A673 (cell line): ENCODE data around the gene MRNIP.

Source experiments
- EZH2 ChIP-seq: fragments of 200-600 bp; sonication (generic); IDR thresholded peaks from 2 replicates; pipeline ENCODE4 v1.6.1; 2017; ENCODE audit warnings: borderline replicate concordance, low read depth, mild to moderate bottlenecking, mixed read lengths, antibody characterized with exemption, low read length; ENCODE audit not compliant: poor library complexity, severe bottlenecking
- TF ChIP-seq, protein P1 (sequence below): fragments of 300-800, 200-600 bp; sonication (generic); conservative IDR thresholded peaks from 2 replicates; pipeline ENCODE4 v1.5.1; 2017; ENCODE audit warnings: low read depth, mild to moderate bottlenecking, antibody characterized with exemption, low read length, moderate library complexity, mixed read lengths

DNA sequence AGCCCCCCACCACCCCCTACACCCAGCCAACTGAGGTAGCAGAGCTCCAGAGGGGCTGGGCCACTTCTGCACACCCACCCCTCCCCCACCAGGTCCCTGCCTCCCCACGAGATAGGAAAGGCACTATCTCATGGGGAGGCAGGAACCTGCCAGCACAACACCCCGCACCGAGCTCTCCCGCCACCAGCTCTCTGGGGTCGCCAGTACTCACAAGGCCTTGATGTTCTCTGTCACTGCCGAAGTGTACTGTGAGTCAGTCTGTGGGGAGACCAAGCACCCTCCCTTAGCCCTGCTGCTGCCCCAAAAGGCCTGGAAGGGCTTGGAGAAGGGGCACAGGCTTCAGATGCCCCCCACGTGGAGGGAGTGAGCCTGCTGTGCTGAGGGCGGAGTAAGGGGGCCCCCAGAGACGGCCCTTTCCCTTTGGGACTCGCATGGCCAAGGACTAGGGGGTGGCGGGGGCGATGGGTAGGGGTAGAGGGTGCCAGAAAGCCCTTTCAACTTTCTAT lies 57.9 kb downstream of the MRNIP start:
- TF ChIP-seq EZH2: no peak
- TF ChIP-seq, protein P1, sequence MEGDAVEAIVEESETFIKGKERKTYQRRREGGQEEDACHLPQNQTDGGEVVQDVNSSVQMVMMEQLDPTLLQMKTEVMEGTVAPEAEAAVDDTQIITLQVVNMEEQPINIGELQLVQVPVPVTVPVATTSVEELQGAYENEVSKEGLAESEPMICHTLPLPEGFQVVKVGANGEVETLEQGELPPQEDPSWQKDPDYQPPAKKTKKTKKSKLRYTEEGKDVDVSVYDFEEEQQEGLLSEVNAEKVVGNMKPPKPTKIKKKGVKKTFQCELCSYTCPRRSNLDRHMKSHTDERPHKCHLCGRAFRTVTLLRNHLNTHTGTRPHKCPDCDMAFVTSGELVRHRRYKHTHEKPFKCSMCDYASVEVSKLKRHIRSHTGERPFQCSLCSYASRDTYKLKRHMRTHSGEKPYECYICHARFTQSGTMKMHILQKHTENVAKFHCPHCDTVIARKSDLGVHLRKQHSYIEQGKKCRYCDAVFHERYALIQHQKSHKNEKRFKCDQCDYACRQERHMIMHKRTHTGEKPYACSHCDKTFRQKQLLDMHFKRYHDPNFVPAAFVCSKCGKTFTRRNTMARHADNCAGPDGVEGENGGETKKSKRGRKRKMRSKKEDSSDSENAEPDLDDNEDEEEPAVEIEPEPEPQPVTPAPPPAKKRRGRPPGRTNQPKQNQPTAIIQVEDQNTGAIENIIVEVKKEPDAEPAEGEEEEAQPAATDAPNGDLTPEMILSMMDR: no peak
